ENCODE measurements around the gene TMEM132A.
A peak's percentile ranks its signal among the peaks of the same experiment; 100 is the strongest.

TMEM132A gene, protein sequence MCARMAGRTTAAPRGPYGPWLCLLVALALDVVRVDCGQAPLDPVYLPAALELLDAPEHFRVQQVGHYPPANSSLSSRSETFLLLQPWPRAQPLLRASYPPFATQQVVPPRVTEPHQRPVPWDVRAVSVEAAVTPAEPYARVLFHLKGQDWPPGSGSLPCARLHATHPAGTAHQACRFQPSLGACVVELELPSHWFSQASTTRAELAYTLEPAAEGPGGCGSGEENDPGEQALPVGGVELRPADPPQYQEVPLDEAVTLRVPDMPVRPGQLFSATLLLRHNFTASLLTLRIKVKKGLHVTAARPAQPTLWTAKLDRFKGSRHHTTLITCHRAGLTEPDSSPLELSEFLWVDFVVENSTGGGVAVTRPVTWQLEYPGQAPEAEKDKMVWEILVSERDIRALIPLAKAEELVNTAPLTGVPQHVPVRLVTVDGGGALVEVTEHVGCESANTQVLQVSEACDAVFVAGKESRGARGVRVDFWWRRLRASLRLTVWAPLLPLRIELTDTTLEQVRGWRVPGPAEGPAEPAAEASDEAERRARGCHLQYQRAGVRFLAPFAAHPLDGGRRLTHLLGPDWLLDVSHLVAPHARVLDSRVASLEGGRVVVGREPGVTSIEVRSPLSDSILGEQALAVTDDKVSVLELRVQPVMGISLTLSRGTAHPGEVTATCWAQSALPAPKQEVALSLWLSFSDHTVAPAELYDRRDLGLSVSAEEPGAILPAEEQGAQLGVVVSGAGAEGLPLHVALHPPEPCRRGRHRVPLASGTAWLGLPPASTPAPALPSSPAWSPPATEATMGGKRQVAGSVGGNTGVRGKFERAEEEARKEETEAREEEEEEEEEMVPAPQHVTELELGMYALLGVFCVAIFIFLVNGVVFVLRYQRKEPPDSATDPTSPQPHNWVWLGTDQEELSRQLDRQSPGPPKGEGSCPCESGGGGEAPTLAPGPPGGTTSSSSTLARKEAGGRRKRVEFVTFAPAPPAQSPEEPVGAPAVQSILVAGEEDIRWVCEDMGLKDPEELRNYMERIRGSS
- 0 to 2.2 (median 0.12) reads per million in 9 experiments for total RNA-seq

- Mint-ChIP-seq H3K4me1 (ENCODE audit: low read depth in 2 of 2) (peaks cover 11 to 13% of the 10 kb centered on the region in 2 donors), H3K27me3 (peaks cover 6 to 56% of the 10 kb centered on the region in 2 donors), H3K4me3 (peak within 1 kb of the TSS; percentile 66 to 70), H3K36me3 (ENCODE audit: insufficient read depth) (peaks cover 27% of the 10 kb centered on the region), H3K27ac (peak within 1 kb of the TSS in 1 of 2 donors; percentile 28), H3K9me3 (no peaks in the 10 kb centered on the region)
- peak; percentile 44 for ATAC-seq (replicated peaks)
- DNase-seq: no peak
These were observed at the start of gene TMEM132A for GRCh38 chr11:60924110-60924905. Gene TMEM132A, plus strand, starts transcription at chr11:60924460. Its CDS starts 174 bp downstream, at chr11:60924634.

DNA sequence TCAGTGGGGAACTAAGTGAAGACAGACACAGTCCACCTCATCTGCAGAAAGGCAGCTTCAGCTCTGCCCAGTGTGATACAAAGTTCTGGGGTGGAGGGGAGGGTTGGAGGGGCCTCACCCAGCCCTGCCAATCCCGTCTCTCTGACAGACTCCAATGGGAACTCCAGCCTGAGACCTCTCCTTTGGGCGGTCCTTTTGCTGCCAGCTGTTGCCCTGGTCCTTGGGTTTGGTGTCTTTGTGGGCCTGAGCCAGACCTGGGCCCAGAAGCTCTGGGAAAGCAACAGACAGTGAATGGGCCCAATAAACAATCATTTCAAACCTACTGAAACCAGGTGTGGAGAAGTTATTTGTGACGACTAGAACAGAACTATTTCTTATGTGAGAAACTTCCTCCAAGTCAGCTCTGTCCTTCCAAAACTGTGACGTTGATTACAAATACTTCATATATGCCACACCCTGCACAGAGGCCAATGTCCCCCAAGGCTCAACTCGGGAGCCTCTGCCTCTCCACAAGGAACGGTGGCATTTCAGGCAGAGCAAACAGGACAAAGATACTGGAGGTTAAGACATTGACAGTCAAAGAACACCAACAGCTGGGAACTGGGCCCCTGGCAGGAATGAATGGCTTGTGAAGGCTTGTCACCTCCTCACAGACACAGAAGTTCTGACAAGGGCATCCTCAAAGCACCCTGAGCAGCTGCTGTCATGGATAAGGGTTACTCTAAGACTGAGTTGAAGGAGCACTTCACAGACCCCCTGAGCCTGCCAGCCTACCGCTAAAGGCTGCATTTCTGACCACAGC, 48.7 kb upstream of the TMEM132A start:
- Mint-ChIP-seq H3K4me1 (ENCODE audit: low read depth in 2 of 2) (peaks cover 0 to 14% of the 10 kb centered on the region in 2 donors), H3K4me3 (no peak overlapping the region), H3K36me3 (ENCODE audit: insufficient read depth) (peaks cover 14% of the 10 kb centered on the region), H3K27me3 (no peaks in the 10 kb centered on the region), H3K9me3 (no peaks in the 10 kb centered on the region), H3K27ac (no peak overlapping the region)
- ATAC-seq (replicated peaks): no peak
- DNase-seq: no peak

DNA sequence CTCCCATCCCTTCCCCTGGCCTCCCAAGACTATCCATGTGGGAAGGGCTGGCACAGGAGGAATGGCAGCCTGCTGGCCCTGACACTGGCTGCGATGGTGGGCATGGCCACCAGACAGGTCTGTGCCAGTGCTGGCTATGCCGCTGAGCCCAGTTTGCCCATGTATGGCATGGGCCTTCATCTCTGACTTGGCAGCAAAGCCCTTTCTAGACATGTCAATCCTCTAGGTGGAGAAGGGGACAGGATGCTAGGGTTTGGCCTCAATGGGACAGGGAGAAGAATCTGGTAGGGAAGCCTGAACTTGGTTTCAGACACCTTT, 48.1 kb upstream of the TMEM132A start:
- Mint-ChIP-seq H3K9me3 (no peaks in the 10 kb centered on the region), H3K4me1 (ENCODE audit: low read depth in 2 of 2) (peaks cover 0 to 13% of the 10 kb centered on the region in 2 donors), H3K4me3 (no peak overlapping the region), H3K36me3 (ENCODE audit: insufficient read depth) (peaks cover 14% of the 10 kb centered on the region), H3K27me3 (no peaks in the 10 kb centered on the region), H3K27ac (no peak overlapping the region)
- no peak for ATAC-seq (replicated peaks)
- DNase-seq: no peak

- no peak overlapping the region for H3K27ac Mint-ChIP-seq
- H3K4me3 Mint-ChIP-seq: no peak overlapping the region
- ATAC-seq (replicated peaks): no peak
These were observed 45.8 kb upstream of the TMEM132A start for GRCh38 chr11:60878245-60879101.

GRCh38 chr11:60879104-60879503, 45.2 kb upstream of the TMEM132A start:
- H3K9me3 Mint-ChIP-seq: no peaks in the 10 kb centered on the region
- peaks cover 14% of the 10 kb centered on the region for H3K36me3 Mint-ChIP-seq (ENCODE audit: insufficient read depth)
- H3K27me3 Mint-ChIP-seq: no peaks in the 10 kb centered on the region
- no peak overlapping the region for H3K4me3 Mint-ChIP-seq
- ATAC-seq (replicated peaks) (no peak), DNase-seq (no peak)
- peaks cover 5 to 8% of the 10 kb centered on the region in 2 donors for H3K4me1 Mint-ChIP-seq (ENCODE audit: low read depth in 2 of 2)
- no peak overlapping the region for H3K27ac Mint-ChIP-seq

More at GRCh38 chr11:60878245-60879101, 45.8 kb upstream of the TMEM132A start:
- Mint-ChIP-seq H3K27me3 (no peaks in the 10 kb centered on the region), H3K4me1 (ENCODE audit: low read depth in 2 of 2) (peaks cover 3 to 5% of the 10 kb centered on the region in 2 donors), H3K9me3 (no peaks in the 10 kb centered on the region), H3K36me3 (ENCODE audit: insufficient read depth) (peaks cover 14% of the 10 kb centered on the region)
- DNase-seq: no peak

DNA sequence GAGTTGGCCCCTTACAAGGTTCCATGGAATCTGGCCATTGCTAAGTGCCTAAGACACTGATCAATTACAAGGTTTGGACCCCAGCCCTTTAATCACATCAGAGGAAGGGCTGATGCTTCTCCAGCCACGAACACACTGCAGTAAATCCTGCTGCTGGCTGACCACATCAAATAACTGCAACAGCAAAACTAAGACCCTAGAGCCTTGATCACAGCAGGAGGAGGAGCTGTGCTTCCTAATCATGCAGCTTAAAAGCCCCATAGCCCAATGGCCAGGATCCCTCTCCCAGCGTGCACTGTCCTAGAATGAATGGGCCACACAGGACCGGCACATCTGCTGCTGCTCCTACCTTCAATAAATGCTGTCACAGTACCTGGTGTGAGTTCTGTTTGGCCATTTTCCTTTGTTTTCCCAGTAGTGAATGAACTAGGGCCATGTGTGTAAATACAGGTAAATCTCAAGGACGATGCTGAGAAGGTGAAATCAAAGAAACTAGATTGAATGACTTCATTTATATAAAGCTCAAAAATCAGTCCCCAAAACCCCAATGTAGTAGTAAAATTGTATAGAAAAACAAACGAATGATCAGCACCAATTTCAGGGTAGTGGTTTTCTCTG, 44.2 kb upstream of the TMEM132A start:
- ATAC-seq (replicated peaks) (no peak), DNase-seq (no peak)
- Mint-ChIP-seq H3K27me3 (no peaks in the 10 kb centered on the region), H3K36me3 (ENCODE audit: insufficient read depth) (peaks cover 16% of the 10 kb centered on the region), H3K4me3 (no peak overlapping the region), H3K9me3 (no peaks in the 10 kb centered on the region), H3K27ac (peak overlapping the region in 1 of 2 donors; percentile 60), H3K4me1 (ENCODE audit: low read depth in 2 of 2) (peaks cover 5 to 9% of the 10 kb centered on the region in 2 donors)

DNA sequence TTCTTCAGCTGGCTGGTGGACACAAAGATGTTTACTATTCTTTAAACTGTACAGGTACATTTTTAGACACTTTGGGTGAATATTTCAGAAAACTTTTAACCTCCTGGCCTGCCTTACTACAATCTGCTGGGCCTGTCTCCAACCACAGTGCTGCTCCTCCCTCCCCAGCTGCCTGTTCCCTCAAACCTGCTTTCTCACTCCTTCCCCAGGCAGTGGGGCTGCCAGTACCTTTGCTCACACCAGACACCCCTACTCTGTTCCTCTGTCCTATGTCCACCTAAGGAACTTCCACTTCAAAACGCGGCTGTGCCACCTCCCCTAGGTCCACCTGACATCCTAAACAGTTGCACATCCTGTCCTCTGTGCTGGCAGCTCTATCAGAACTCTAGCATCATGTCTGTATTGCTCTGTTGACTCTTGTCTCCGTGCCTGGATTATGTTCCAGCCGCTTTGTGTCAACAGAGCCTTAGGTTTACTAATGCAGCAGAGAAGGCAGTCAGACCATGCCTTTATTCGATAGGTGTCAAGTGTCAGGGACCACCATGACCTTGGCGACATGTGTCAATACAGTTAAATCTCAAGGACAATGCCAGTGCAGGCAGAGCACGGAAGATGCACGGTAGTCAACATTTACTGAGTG, 43.5 kb upstream of the TMEM132A start:
- ATAC-seq (replicated peaks): no peak
- H3K27me3 Mint-ChIP-seq: no peaks in the 10 kb centered on the region
- peaks cover 16% of the 10 kb centered on the region for H3K36me3 Mint-ChIP-seq (ENCODE audit: insufficient read depth)
- H3K4me1 Mint-ChIP-seq (ENCODE audit: low read depth in 2 of 2): peaks cover 5 to 9% of the 10 kb centered on the region in 2 donors
- H3K4me3 Mint-ChIP-seq: no peak overlapping the region
- DNase-seq: no peak
- H3K27ac Mint-ChIP-seq: peak overlapping the region in 1 of 2 donors; percentile 60
- H3K9me3 Mint-ChIP-seq: no peaks in the 10 kb centered on the region

DNA sequence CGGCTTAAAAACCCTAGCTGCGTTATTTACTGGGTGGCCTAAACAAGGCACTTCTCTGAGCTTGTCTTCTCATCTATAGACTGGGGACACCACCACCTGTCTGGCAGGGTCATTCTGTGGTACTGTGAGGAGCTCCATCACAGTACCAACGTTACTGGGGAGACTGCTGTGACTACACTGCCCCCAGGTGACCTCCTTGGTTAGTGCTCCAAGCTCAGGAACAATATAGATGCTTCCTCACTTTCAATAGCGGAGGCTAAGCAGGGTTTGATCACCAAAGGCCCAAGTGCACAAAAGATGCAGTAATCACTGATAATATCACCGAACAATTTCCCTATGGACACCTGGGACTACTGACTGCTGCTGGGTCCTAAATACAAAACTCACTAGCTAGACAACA, 36.7 kb upstream of the TMEM132A start:
- no peak overlapping the region for H3K27ac Mint-ChIP-seq
- H3K36me3 Mint-ChIP-seq (ENCODE audit: insufficient read depth): peaks cover 11% of the 10 kb centered on the region
- DNase-seq (peak in 1 of 3 experiments; percentile 7), ATAC-seq (replicated peaks) (peak; percentile 62)
- H3K4me3 Mint-ChIP-seq: no peak overlapping the region
- H3K27me3 Mint-ChIP-seq: no peaks in the 10 kb centered on the region
- H3K4me1 Mint-ChIP-seq (ENCODE audit: low read depth in 2 of 2): peaks cover 4 to 8% of the 10 kb centered on the region in 2 donors
- H3K9me3 Mint-ChIP-seq: no peaks in the 10 kb centered on the region

DNA sequence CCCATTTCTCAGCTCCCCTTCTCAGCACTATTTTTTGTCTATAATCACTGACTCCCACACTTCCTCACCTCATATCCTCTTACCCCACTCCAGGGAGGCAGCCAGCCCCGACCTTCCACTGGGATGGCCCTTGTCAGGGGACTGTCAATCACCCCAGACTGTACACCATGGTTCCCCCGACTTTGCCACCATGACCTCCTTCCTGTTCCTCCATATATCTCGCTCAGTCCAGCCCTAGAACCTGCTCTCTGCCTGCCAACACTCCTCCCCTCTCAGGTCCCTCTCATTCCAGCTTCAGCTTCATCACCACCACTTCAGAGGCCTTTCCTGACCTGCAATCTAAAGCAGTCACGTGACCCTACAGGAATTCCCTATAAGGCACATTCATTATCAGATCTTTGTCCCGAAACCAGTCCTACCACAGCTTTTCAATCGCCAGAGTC, 34.4 kb upstream of the TMEM132A start:
- ATAC-seq (replicated peaks): no peak
- Mint-ChIP-seq H3K27me3 (no peaks in the 10 kb centered on the region), H3K27ac (peak overlapping the region in 1 of 2 donors; percentile 55), H3K9me3 (no peaks in the 10 kb centered on the region), H3K4me1 (ENCODE audit: low read depth in 2 of 2) (peaks cover 0 to 2% of the 10 kb centered on the region in 2 donors), H3K4me3 (no peak overlapping the region), H3K36me3 (ENCODE audit: insufficient read depth) (peaks cover 27% of the 10 kb centered on the region)
- no peak for DNase-seq

DNA sequence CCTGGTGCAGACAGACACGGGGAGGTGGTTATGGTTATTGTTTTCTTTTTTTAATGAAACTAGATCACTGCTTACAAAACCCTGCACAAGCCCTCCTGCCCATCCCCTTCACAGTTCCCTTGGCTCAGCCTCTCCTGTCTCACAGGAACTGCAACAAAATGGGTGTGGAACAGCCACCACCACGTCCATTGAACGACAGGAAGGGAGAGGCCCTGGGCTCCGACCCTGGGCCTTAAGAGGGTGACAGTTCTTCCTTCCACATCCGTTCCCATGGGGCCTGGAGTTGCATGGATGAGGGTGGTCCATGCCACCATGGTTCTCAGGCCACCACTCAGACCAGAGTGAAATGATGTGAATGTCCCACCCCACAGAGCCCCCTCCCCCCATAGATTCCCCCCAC, 33.6 kb upstream of the TMEM132A start:
- no peak overlapping the region for H3K27ac Mint-ChIP-seq

More for the DNA sequence above, 33.6 kb upstream of the TMEM132A start:
- no peak overlapping the region for H3K4me3 Mint-ChIP-seq
- DNase-seq: no peak
- no peak for ATAC-seq (replicated peaks)
- H3K27me3 Mint-ChIP-seq: no peaks in the 10 kb centered on the region
- no peaks in the 10 kb centered on the region for H3K9me3 Mint-ChIP-seq
- H3K4me1 Mint-ChIP-seq (ENCODE audit: low read depth in 2 of 2): peaks cover 0 to 4% of the 10 kb centered on the region in 2 donors
- peaks cover 35% of the 10 kb centered on the region for H3K36me3 Mint-ChIP-seq (ENCODE audit: insufficient read depth)

Data from effector memory CD8-positive, alpha-beta T cell (primary cell).